ENCODE results near the gene ASTN1. TPM values are rescaled to one million over a fixed set of nuclear protein-coding genes. Genes with fewer than 3 reads are reported as not detected.

Gene ASTN1
- total and polyA plus RNA-seq, 4 experiments from 2014 or later = not detected

DNA sequence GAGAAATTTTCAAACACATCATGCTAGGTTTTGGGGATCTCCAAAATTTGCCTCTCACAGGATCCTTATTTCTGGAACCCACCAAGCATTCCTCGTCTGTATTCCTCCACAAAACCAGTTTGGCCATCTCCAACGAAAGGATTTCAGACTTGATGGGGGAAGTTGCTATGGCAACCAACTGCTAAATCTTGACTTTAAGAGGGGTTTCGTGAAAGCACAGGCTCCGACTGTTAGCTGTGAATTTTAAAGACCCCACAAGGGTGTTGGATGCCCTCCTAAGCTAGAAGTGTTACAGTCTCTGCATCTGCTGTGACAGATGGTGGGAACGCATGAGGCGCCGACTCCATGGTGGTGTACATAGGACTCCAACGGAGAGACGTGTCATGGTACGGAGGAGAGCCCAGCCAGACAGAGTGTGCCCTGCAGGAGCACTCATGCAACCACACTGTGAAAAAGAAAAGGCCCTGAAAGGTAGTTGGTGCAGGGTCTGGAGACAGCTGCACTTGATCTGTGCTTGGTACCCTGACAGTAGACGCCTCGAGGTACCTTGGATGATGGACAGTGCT, 147.1 kb downstream of the ASTN1 start:
- CTCF ChIA-PET (ENCODE audit: partially characterized antibody) = no interaction called here
- POLR2A ChIA-PET (ENCODE audit: partially characterized antibody) = no interaction called here
- no peaks in the 10 kb centered on the region for H3K36me3 Mint-ChIP-seq

DNA sequence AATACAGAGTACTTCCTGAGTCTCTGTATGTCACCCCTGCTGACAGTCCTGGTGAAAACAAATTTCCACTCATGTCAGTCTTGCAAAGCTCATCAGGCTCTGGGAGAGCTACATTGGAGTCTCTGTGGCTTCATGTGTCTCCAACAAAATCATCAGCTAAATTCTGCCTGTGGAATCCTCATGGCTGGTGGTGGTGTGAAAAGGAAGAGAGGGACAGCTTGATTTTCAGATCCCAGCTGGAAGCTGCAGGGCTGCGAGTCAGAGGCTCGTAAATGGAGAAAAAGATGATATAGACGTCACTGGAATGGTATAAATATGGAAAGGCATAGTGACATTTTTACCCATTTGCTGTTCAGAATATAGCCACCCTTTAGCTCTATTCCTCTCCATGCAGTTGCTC, 150.2 kb downstream of the ASTN1 start:
- Histone ChIP-seq H3K27ac (ENCODE audit: low read depth, low read length) (no peak overlapping the region), H3K36me3 (ENCODE audit: insufficient read depth, low read length) (no peaks in the 10 kb centered on the region), H3K27me3 (ENCODE audit: insufficient read depth, low read length) (no peaks in the 10 kb centered on the region), H3K4me3 (ENCODE audit: low read length in 2 of 2) (no peak overlapping the region), H3K4me1 (ENCODE audit: insufficient read depth, low read length) (no peaks in the 10 kb centered on the region), H3K9me3 (ENCODE audit: control insufficient read depth in 1 of 2, low read length in 2 of 2) (no peaks in the 10 kb centered on the region)
- H3K4me1 Mint-ChIP-seq = no peaks in the 10 kb centered on the region
- no peak overlapping the region for H3K27ac Mint-ChIP-seq
- no peak overlapping the region for H3K4me3 Mint-ChIP-seq
- no peaks in the 10 kb centered on the region for H3K36me3 Mint-ChIP-seq
- CTCF ChIA-PET (ENCODE audit: partially characterized antibody) = no interaction called here
- DNase-seq = no peak
- POLR2A ChIA-PET (ENCODE audit: partially characterized antibody) = no interaction called here
- H3K9me3 Mint-ChIP-seq = peaks cover 0 to 7% (median 3%) of the 10 kb centered on the region in 8 donors
- intact Hi-C loops (cut with micrococcal nuclease) = no loop called here
- no peaks in the 10 kb centered on the region for H3K27me3 Mint-ChIP-seq

More for the DNA sequence above, 147.1 kb downstream of the ASTN1 start:
- Histone ChIP-seq H3K36me3 (ENCODE audit: insufficient read depth, low read length) (no peaks in the 10 kb centered on the region), H3K27ac (ENCODE audit: low read depth, low read length) (no peak overlapping the region), H3K9me3 (ENCODE audit: control insufficient read depth in 1 of 2, low read length in 2 of 2) (no peaks in the 10 kb centered on the region), H3K4me3 (ENCODE audit: low read length in 2 of 2) (no peak overlapping the region), H3K27me3 (ENCODE audit: insufficient read depth, low read length) (no peaks in the 10 kb centered on the region), H3K4me1 (ENCODE audit: insufficient read depth, low read length) (no peaks in the 10 kb centered on the region)
- Mint-ChIP-seq H3K4me1 (no peaks in the 10 kb centered on the region), H3K27ac (no peak overlapping the region), H3K27me3 (no peaks in the 10 kb centered on the region), H3K4me3 (no peak overlapping the region), H3K9me3 (peaks cover 0 to 9% (median 5%) of the 10 kb centered on the region in 8 donors)
- DNase-seq = no peak
- intact Hi-C loops (cut with micrococcal nuclease) = no loop called here

DNA sequence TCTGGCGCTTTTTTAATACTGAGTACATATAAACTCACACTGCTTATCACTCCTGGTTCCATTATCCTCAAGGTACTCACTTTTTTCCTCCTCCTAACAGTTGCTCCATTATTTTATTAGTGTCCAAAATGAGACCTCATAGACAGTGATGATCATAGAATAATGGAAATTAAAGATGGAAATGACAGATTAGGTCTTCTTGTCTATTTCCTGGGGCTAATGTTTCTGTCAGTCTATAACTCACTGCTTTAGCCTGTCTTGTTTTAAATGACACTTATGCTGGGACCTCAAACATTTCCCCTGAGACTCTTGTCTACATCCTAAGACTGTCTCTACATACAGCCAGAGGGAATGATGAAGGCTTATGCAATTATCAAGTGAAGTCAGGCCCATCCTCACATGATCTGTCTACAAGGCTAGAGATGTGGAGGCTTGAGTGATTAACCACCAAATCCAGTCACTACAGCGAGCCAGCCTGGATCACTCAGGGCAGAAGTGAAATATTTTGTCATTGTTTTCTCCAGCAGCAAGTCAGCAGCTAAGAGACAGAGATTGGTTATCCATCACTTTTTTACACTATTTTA, 152.1 kb downstream of the ASTN1 start:
- CTCF ChIA-PET (ENCODE audit: partially characterized antibody) = no interaction called here

DNA sequence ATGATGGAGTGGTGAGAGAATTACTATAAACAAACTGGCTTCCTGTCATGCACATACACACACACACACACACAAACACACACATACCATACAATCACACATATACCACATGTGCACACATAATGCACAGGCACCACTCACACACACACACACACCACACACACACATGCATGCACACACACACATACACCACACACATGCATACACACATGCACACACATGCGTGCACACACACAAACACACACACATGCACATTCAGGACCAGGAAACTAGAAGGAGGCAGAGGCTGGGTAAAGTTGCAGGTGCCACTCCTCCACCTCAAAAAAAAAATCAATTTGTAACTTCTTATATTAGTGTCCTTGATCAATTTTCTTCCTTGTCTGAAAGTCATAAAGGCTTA, 153.0 kb downstream of the ASTN1 start:
- Mint-ChIP-seq H3K27ac (no peak overlapping the region), H3K4me1 (no peaks in the 10 kb centered on the region), H3K9me3 (peaks cover 0 to 6% (median under 1%) of the 10 kb centered on the region in 8 donors), H3K36me3 (no peaks in the 10 kb centered on the region), H3K4me3 (no peak overlapping the region), H3K27me3 (no peaks in the 10 kb centered on the region)
- no peak for DNase-seq
- Histone ChIP-seq H3K27me3 (ENCODE audit: insufficient read depth, low read length) (no peaks in the 10 kb centered on the region), H3K9me3 (ENCODE audit: control insufficient read depth in 1 of 2, low read length in 2 of 2) (no peaks in the 10 kb centered on the region), H3K27ac (ENCODE audit: low read depth, low read length) (no peak overlapping the region), H3K4me3 (ENCODE audit: low read length in 2 of 2) (no peak overlapping the region), H3K4me1 (ENCODE audit: insufficient read depth, low read length) (no peaks in the 10 kb centered on the region), H3K36me3 (ENCODE audit: insufficient read depth, low read length) (no peaks in the 10 kb centered on the region)
- intact Hi-C loops (cut with micrococcal nuclease) = no loop called here
- ChIA-PET CTCF (ENCODE audit: partially characterized antibody) (no interaction called here), POLR2A (ENCODE audit: partially characterized antibody) (no interaction called here)

More for the DNA sequence above, 152.1 kb downstream of the ASTN1 start:
- intact Hi-C loops (cut with micrococcal nuclease) = no loop called here
- no peaks in the 10 kb centered on the region for H3K9me3 ChIP-seq (ENCODE audit: control insufficient read depth in 1 of 2, low read length in 2 of 2)
- H3K36me3 ChIP-seq (ENCODE audit: insufficient read depth, low read length) = no peaks in the 10 kb centered on the region
- POLR2A ChIA-PET (ENCODE audit: partially characterized antibody) = no interaction called here
- no peak for DNase-seq
- no peaks in the 10 kb centered on the region for H3K27me3 Mint-ChIP-seq
- H3K4me1 Mint-ChIP-seq = no peaks in the 10 kb centered on the region
- H3K27ac ChIP-seq (ENCODE audit: low read depth, low read length) = no peak overlapping the region
- H3K36me3 Mint-ChIP-seq = no peaks in the 10 kb centered on the region
- H3K9me3 Mint-ChIP-seq = peaks cover 0 to 6% (median under 1%) of the 10 kb centered on the region in 8 donors
- no peak overlapping the region for H3K4me3 ChIP-seq (ENCODE audit: low read length in 2 of 2)
- H3K27ac Mint-ChIP-seq = no peak overlapping the region
- H3K27me3 ChIP-seq (ENCODE audit: insufficient read depth, low read length) = no peaks in the 10 kb centered on the region
- no peaks in the 10 kb centered on the region for H3K4me1 ChIP-seq (ENCODE audit: insufficient read depth, low read length)
- no peak overlapping the region for H3K4me3 Mint-ChIP-seq

GRCh38 chr1:177010211-177010825, 154.2 kb downstream of the ASTN1 start:
- no peaks in the 10 kb centered on the region for H3K9me3 ChIP-seq (ENCODE audit: control insufficient read depth in 1 of 2, low read length in 2 of 2)
- Mint-ChIP-seq H3K4me1 (no peaks in the 10 kb centered on the region), H3K9me3 (peaks cover 0 to 5% (median 2%) of the 10 kb centered on the region in 8 donors), H3K27ac (no peak overlapping the region), H3K36me3 (no peaks in the 10 kb centered on the region), H3K27me3 (no peaks in the 10 kb centered on the region), H3K4me3 (no peak overlapping the region)
- DNase-seq = no peak
- H3K36me3 ChIP-seq (ENCODE audit: insufficient read depth, low read length) = no peaks in the 10 kb centered on the region
- POLR2A ChIA-PET (ENCODE audit: partially characterized antibody) = no interaction called here
- no peaks in the 10 kb centered on the region for H3K4me1 ChIP-seq (ENCODE audit: insufficient read depth, low read length)
- H3K27ac ChIP-seq (ENCODE audit: low read depth, low read length) = no peak overlapping the region
- H3K27me3 ChIP-seq (ENCODE audit: insufficient read depth, low read length) = no peaks in the 10 kb centered on the region
- H3K4me3 ChIP-seq (ENCODE audit: low read length in 2 of 2) = no peak overlapping the region
- intact Hi-C loops (cut with micrococcal nuclease) = no loop called here
- CTCF ChIA-PET (ENCODE audit: partially characterized antibody) = no interaction called here

- no peak for DNase-seq
- H3K9me3 ChIP-seq (ENCODE audit: control insufficient read depth in 1 of 2, low read length in 2 of 2) = no peaks in the 10 kb centered on the region
- CTCF ChIA-PET (ENCODE audit: partially characterized antibody) = no interaction called here
- no peak overlapping the region for H3K27ac ChIP-seq (ENCODE audit: low read depth, low read length)
- no peak overlapping the region for H3K27ac Mint-ChIP-seq
- no peaks in the 10 kb centered on the region for H3K27me3 Mint-ChIP-seq
- no peaks in the 10 kb centered on the region for H3K4me1 ChIP-seq (ENCODE audit: insufficient read depth, low read length)
- H3K4me3 Mint-ChIP-seq = no peak overlapping the region
- no peaks in the 10 kb centered on the region for H3K36me3 ChIP-seq (ENCODE audit: insufficient read depth, low read length)
- no peaks in the 10 kb centered on the region for H3K27me3 ChIP-seq (ENCODE audit: insufficient read depth, low read length)
- no peaks in the 10 kb centered on the region for H3K36me3 Mint-ChIP-seq
- H3K4me1 Mint-ChIP-seq = no peaks in the 10 kb centered on the region
- POLR2A ChIA-PET (ENCODE audit: partially characterized antibody) = no interaction called here
- intact Hi-C loops (cut with micrococcal nuclease) = no loop called here
- H3K4me3 ChIP-seq (ENCODE audit: low read length in 2 of 2) = no peak overlapping the region
- peaks cover 0 to 5% (median 1%) of the 10 kb centered on the region in 8 donors for H3K9me3 Mint-ChIP-seq
Measured at GRCh38 chr1:177008653-177009052, 155.9 kb downstream of the ASTN1 start.

DNA sequence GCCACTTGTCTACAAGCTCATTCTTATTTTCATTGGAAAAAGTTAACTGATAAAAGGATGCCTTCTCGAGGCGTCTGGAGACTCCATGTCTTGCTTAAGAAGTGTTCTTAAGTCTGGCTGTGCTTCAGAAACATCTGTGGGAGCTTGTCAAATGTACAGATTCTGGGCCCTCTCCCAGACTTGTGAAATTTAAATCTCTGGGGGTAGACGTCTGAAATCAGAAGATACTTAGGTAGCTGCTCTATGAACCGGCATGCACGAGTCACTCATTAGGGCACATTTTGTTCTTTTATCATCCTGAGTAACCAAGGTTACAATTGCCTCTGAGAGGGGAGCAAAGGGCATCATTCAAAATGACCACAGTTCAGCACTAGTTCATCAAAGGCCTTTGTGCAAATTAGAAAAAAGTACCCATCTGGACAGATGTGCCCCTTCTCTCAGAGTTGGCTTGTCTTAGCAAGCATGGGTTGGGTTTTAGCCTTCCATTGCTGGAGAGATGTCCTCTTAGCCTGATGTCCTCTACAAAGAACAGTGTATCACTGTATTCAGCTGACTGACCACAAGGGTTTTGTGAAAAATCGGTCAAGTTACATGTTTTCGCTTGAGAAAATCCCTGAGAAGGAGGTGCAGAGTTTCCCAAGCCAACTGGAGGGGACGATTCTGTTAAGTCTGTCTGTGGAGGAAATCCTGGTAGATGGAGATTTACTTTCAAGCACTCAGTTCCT, 156.9 kb downstream of the ASTN1 start:
- H3K27me3 Mint-ChIP-seq = no peaks in the 10 kb centered on the region

More for the DNA sequence above, 156.9 kb downstream of the ASTN1 start:
- Mint-ChIP-seq H3K36me3 (no peaks in the 10 kb centered on the region), H3K9me3 (peaks cover 0 to 6% (median under 1%) of the 10 kb centered on the region in 8 donors), H3K4me1 (no peaks in the 10 kb centered on the region), H3K27ac (no peak overlapping the region), H3K4me3 (no peak overlapping the region)
- intact Hi-C loops (cut with micrococcal nuclease) = no loop called here
- H3K27ac ChIP-seq (ENCODE audit: low read depth, low read length) = no peak overlapping the region
- CTCF ChIA-PET (ENCODE audit: partially characterized antibody) = no interaction called here
- no peaks in the 10 kb centered on the region for H3K27me3 ChIP-seq (ENCODE audit: insufficient read depth, low read length)
- no peaks in the 10 kb centered on the region for H3K9me3 ChIP-seq (ENCODE audit: control insufficient read depth in 1 of 2, low read length in 2 of 2)
- no peak for DNase-seq
- POLR2A ChIA-PET (ENCODE audit: partially characterized antibody) = no interaction called here
- H3K4me3 ChIP-seq (ENCODE audit: low read length in 2 of 2) = no peak overlapping the region
- no peaks in the 10 kb centered on the region for H3K4me1 ChIP-seq (ENCODE audit: insufficient read depth, low read length)
- no peaks in the 10 kb centered on the region for H3K36me3 ChIP-seq (ENCODE audit: insufficient read depth, low read length)

Measured in CD4-positive, alpha-beta memory T cell (primary cell).